Measurements from ENCODE around the gene GDF15.
A peak's percentile ranks its signal among the peaks of the same experiment; 100 is the strongest.

- TF ChIP-seq TRIM28 (IDR thresholded peaks at IDR 0.05; ENCODE audit: borderline replicate concordance, low read length) (no peak), ZSCAN18 (tag by site-specific recombination; IDR thresholded peaks at IDR 0.05) (no peak), ZNF600 (tag by site-specific recombination; IDR thresholded peaks at IDR 0.05) (no peak), ZNF510 (tag by site-specific recombination; IDR thresholded peaks at IDR 0.05; ENCODE audit: insufficient replicate concordance) (no peak), ZNF341 (tag by site-specific recombination; IDR thresholded peaks at IDR 0.05; ENCODE audit: low read depth) (peak; percentile 60), ZNF26 (tag by site-specific recombination; IDR thresholded peaks at IDR 0.05) (no peak), CTCF (tag by site-specific recombination; IDR thresholded peaks at IDR 0.05) (peak; percentile 82), KLF9 (tag by site-specific recombination; IDR thresholded peaks at IDR 0.05; ENCODE audit: low read depth) (no peak), ZNF292 (tag by site-specific recombination; IDR thresholded peaks at IDR 0.05; ENCODE audit: borderline replicate concordance, low read depth) (no peak), ZNF426 (tag by site-specific recombination; IDR thresholded peaks at IDR 0.05) (no peak), ZNF776 (tag by site-specific recombination; IDR thresholded peaks at IDR 0.05; ENCODE audit: borderline replicate concordance) (no peak), ZNF501 (tag by site-specific recombination; IDR thresholded peaks at IDR 0.05) (no peak), PRDM4 (tag by site-specific recombination; IDR thresholded peaks at IDR 0.05) (no peak), ZNF140 (tag by site-specific recombination; IDR thresholded peaks at IDR 0.05) (no peak)
These were observed 46.2 kb upstream of the GDF15 start for GRCh38 chr19:18339723-18340122.
